Vagina (tissue), 2 donors: ENCODE measurements around the gene FRMD4A. TPM values are rescaled to one million over a fixed set of nuclear protein-coding genes. Genes with fewer than 3 reads are reported as not detected.

Source experiments
- DNase-seq, 2 donors: peaks; one replicate each; pipeline ENCODE4 v3.0.0-alpha.2; 2017; ENCODE audit errors: extremely low spot score in 2 of 2
- H3K27ac ChIP-seq: fragments of 200-600 bp; sonication (generic); one replicate; pipeline ENCODE4 v1.5.1; 2019
- H3K27me3 ChIP-seq: fragments of 200-600 bp; sonication (generic); one replicate; pipeline ENCODE4 v1.5.1; 2019
- H3K36me3 ChIP-seq, 2 donors: fragments of 200-600 bp; sonication (generic); one replicate each; pipeline ENCODE4 v1.5.1; 2017 to 2019
- H3K4me1 ChIP-seq: fragments of 200-600 bp; sonication (generic); one replicate; pipeline ENCODE4 v1.5.1; 2019
- H3K4me3 ChIP-seq, 2 donors: fragments of 200-600 bp; sonication (generic); 1 replicate in 1 of 2; 2 replicates in 1 of 2; pipeline ENCODE4 v1.5.1; 2016 to 2019
- H3K9me3 ChIP-seq: fragments of 200-600 bp; sonication (generic); one replicate; pipeline ENCODE4 v1.5.1; 2019
- CTCF ChIP-seq, 3 experiments: fragments of 450-650 bp in 2 of 3; fragments of 200-600 bp in 1 of 3; sonication (generic) in 1 of 3; IDR thresholded peaks; one replicate each; pipeline ENCODE4 v1.5.1; 2017 to 2019; ENCODE audit warnings: antibody characterized with exemption in 3 of 3, mild to moderate bottlenecking in 2 of 3, moderate library complexity in 2 of 3
- POLR2A ChIP-seq, 2 donors: fragments of 450-650 bp; IDR thresholded peaks; one replicate each; pipeline ENCODE4 v1.6.1; 2017; ENCODE audit warnings: antibody characterized with exemption in 2 of 2, mild to moderate bottlenecking in 2 of 2, moderate library complexity in 2 of 2
- POLR2AphosphoS5 ChIP-seq, 2 donors: sonication (generic); formaldehyde crosslinking; IDR thresholded peaks; one replicate each; pipeline ENCODE4 v1.9.0; 2017; ENCODE audit warnings: antibody characterized with exemption in 2 of 2, mild to moderate bottlenecking in 2 of 2, low read depth in 1 of 2; ENCODE audit not compliant: insufficient read depth in 1 of 2
- intact Hi-C: fragments of 100-400 bp; cut with DNase I; formaldehyde crosslinking; loops from one replicate; pipeline ENCODE4 v1.15.1; 2023
- total RNA-seq: library from RNA; depleted of rRNA; stranded (reverse); fragments of >200 nt; gene quantifications from one replicate; pipeline ENCODE4 v1.2.3, GENCODE V29; 2016

FRMD4A gene
- total RNA-seq, 1 donor from 2014 or later: 24.8 TPM

- DNase-seq: no peak
- no peak overlapping the region for H3K27ac ChIP-seq
- no peaks in the 10 kb centered on the region for H3K4me1 ChIP-seq
- no peak overlapping the region for H3K4me3 ChIP-seq
- no peaks in the 10 kb centered on the region for H3K27me3 ChIP-seq
- intact Hi-C loops: no loop called here
- no peaks in the 10 kb centered on the region for H3K36me3 ChIP-seq
- TF ChIP-seq CTCF (IDR thresholded peaks at IDR 0.05) (no peak), POLR2AphosphoS5 (IDR thresholded peaks at IDR 0.05; ENCODE audit: insufficient read depth in 1 of 2, low read depth in 1 of 2) (no peak), POLR2A (IDR thresholded peaks at IDR 0.05) (no peak)
- H3K9me3 ChIP-seq: no peaks in the 10 kb centered on the region
Measured at GRCh38 chr10:14162061-14162460, 168.7 kb downstream of the FRMD4A start.

GRCh38 chr10:14160299-14160698, 170.4 kb downstream of the FRMD4A start:
- no peak overlapping the region for H3K27ac ChIP-seq
- DNase-seq: no peak
- TF ChIP-seq CTCF (IDR thresholded peaks at IDR 0.05) (no peak), POLR2AphosphoS5 (IDR thresholded peaks at IDR 0.05; ENCODE audit: insufficient read depth in 1 of 2, low read depth in 1 of 2) (no peak), POLR2A (IDR thresholded peaks at IDR 0.05) (no peak)
- H3K36me3 ChIP-seq: no peaks in the 10 kb centered on the region
- no peaks in the 10 kb centered on the region for H3K9me3 ChIP-seq
- intact Hi-C loops: no loop called here
- no peak overlapping the region for H3K4me3 ChIP-seq
- H3K27me3 ChIP-seq: no peaks in the 10 kb centered on the region
- H3K4me1 ChIP-seq: no peaks in the 10 kb centered on the region

GRCh38 chr10:14158575-14158974, 172.1 kb downstream of the FRMD4A start:
- no peak for DNase-seq
- Histone ChIP-seq H3K36me3 (no peaks in the 10 kb centered on the region), H3K4me1 (no peaks in the 10 kb centered on the region), H3K27ac (no peak overlapping the region), H3K9me3 (no peaks in the 10 kb centered on the region), H3K4me3 (no peak overlapping the region), H3K27me3 (no peaks in the 10 kb centered on the region)
- intact Hi-C loops: loop anchor here (5.0 kb wide), 1 partner anchor 199 kb away; no protein-coding TSS in a partner anchor
- TF ChIP-seq POLR2A (IDR thresholded peaks at IDR 0.05) (no peak), POLR2AphosphoS5 (IDR thresholded peaks at IDR 0.05; ENCODE audit: insufficient read depth in 1 of 2, low read depth in 1 of 2) (no peak), CTCF (IDR thresholded peaks at IDR 0.05) (no peak)

GRCh38 chr10:14156104-14156503, 174.6 kb downstream of the FRMD4A start:
- H3K27ac ChIP-seq: no peak overlapping the region
- no peak for TF ChIP-seq POLR2A (IDR thresholded peaks at IDR 0.05)
- TF ChIP-seq CTCF (IDR thresholded peaks at IDR 0.05): no peak
- TF ChIP-seq POLR2AphosphoS5 (IDR thresholded peaks at IDR 0.05; ENCODE audit: insufficient read depth in 1 of 2, low read depth in 1 of 2): no peak
- DNase-seq: no peak

GRCh38 chr10:14153570-14154055, 177.1 kb downstream of the FRMD4A start:
- H3K4me3 ChIP-seq: no peak overlapping the region
- intact Hi-C loops: no loop called here

More at GRCh38 chr10:14156104-14156503, 174.6 kb downstream of the FRMD4A start:
- Histone ChIP-seq H3K4me3 (no peak overlapping the region), H3K9me3 (no peaks in the 10 kb centered on the region), H3K36me3 (no peaks in the 10 kb centered on the region), H3K27me3 (no peaks in the 10 kb centered on the region), H3K4me1 (no peaks in the 10 kb centered on the region)
- intact Hi-C loops: loop anchor here (5.0 kb wide), 1 partner anchor 201 kb away; no protein-coding TSS in a partner anchor

More at GRCh38 chr10:14153570-14154055, 177.1 kb downstream of the FRMD4A start:
- no peaks in the 10 kb centered on the region for H3K27me3 ChIP-seq
- H3K9me3 ChIP-seq: no peaks in the 10 kb centered on the region
- no peaks in the 10 kb centered on the region for H3K36me3 ChIP-seq
- no peaks in the 10 kb centered on the region for H3K4me1 ChIP-seq
- TF ChIP-seq POLR2AphosphoS5 (IDR thresholded peaks at IDR 0.05; ENCODE audit: insufficient read depth in 1 of 2, low read depth in 1 of 2): no peak
- H3K27ac ChIP-seq: no peak overlapping the region
- DNase-seq: no peak
